ENCODE data around the gene NCBP2L.

GRCh38 chrX:107760304-107761077, 17.0 kb upstream of the NCBP2L start:
- TF ChIP-seq E2F1 (CRISPR knock-in tag; IDR thresholded peaks at IDR 0.05) (no peak), ZNF121 (CRISPR knock-in tag; IDR thresholded peaks at IDR 0.05) (no peak), CTCF (IDR thresholded peaks at IDR 0.05) (no peak), MAX (CRISPR knock-in tag; IDR thresholded peaks at IDR 0.05) (no peak), MXD4 (CRISPR knock-in tag; IDR thresholded peaks at IDR 0.05; ENCODE audit: borderline replicate concordance) (no peak), FOXP1 (CRISPR knock-in tag; IDR thresholded peaks at IDR 0.05; ENCODE audit: borderline replicate concordance) (no peak)
